Endothelial cell of umbilical vein (primary cell): Measurements from ENCODE around the gene EPHA5. TPM values are rescaled to one million over a fixed set of nuclear protein-coding genes. Genes with fewer than 3 reads are reported as not detected.

Experiments used
- BruUV-seq: library from RNA; stranded (reverse); fragments of 400-500 nt; replicated peaks from 2 replicates; lab custom pipeline; 2021; lab: Mats Ljungman, UMichigan
- CTCF ChIA-PET: fragments of 300-600, 350-600 bp; sonication (Branson Sonifier 250); formaldehyde crosslinking; loops from one replicate; lab custom pipeline; 2021; ENCODE audit warnings: antibody characterized with exemption, inconsistent platforms; lab: Charles Lee
- POLR2A ChIA-PET: fragments of 300-600, 350-600 bp; sonication (Branson Sonifier 250); formaldehyde crosslinking; loops from one replicate; lab custom pipeline; 2021; ENCODE audit warnings: antibody characterized with exemption, inconsistent platforms; lab: Charles Lee
- DNase-seq: peaks from one replicate; pipeline ENCODE4 v3.0.0-alpha.2; 2011; ENCODE audit warnings: low read depth, low spot score
- FAIRE-seq: peaks from 2 replicates; lab custom pipeline; 2011; peaks lifted over from hg19 to GRCh38; lab: Jason Lieb, UNC
- H2AFZ ChIP-seq: 2 replicates; pipeline ENCODE4 v1.6.0; 2012; ENCODE audit warnings: low read depth, low read length, control low read depth, inconsistent platforms
- H3K27ac ChIP-seq: 2 replicates; pipeline ENCODE4 v1.5.1; 2011; ENCODE audit warnings: low read depth, mild to moderate bottlenecking, control low read depth, low read length, moderate library complexity; ENCODE audit not compliant: insufficient read depth
- H3K27me3 ChIP-seq, 2 experiments: 2 replicates each; pipeline versions ENCODE4 v1.6.0 to v1.6.1; 2011; ENCODE audit warnings: low read length in 2 of 2, mixed read lengths in 1 of 2; ENCODE audit not compliant: control insufficient read depth in 2 of 2, insufficient read depth in 2 of 2
- H3K36me3 ChIP-seq, 2 experiments: 2 replicates in 1 of 2; 3 replicates in 1 of 2; pipeline ENCODE4 v1.5.1; 2011; ENCODE audit warnings: low read length in 2 of 2, mild to moderate bottlenecking in 1 of 2, moderate library complexity in 1 of 2; ENCODE audit not compliant: control insufficient read depth in 2 of 2, insufficient read depth in 2 of 2; ENCODE audit errors: extremely low read depth in 1 of 2
- H3K4me1 ChIP-seq: 3 replicates; pipeline ENCODE4 v1.5.1; 2011; ENCODE audit warnings: mild to moderate bottlenecking, low read length; ENCODE audit not compliant: control insufficient read depth, insufficient read depth; ENCODE audit errors: extremely low read depth
- H3K4me2 ChIP-seq: 2 replicates; pipeline ENCODE4 v1.6.1; 2011; ENCODE audit warnings: low read length, control low read depth, mixed read lengths; ENCODE audit not compliant: insufficient read depth
- H3K4me3 ChIP-seq, 3 experiments: fragments of 200-600 bp in 1 of 3; sonication (generic), shearing (Covaris generic) in 1 of 3; replicated peaks in 1 of 3; 2 replicates each; pipeline ENCODE4 v1.5.1; 2011 to 2016; ENCODE audit warnings: control low read depth in 3 of 3, low read length in 3 of 3, mild to moderate bottlenecking in 2 of 3, inconsistent platforms in 1 of 3, low read depth in 1 of 3, moderate library complexity in 1 of 3; ENCODE audit not compliant: insufficient read depth in 1 of 3
- H3K79me2 ChIP-seq: 2 replicates; pipeline ENCODE4 v1.6.0; 2012; ENCODE audit warnings: low read length, inconsistent platforms; ENCODE audit not compliant: control insufficient read depth, insufficient read depth
- H3K9ac ChIP-seq: replicated peaks from 2 replicates; pipeline ENCODE3; 2011; ENCODE audit warnings: low read length, control low read depth; ENCODE audit not compliant: insufficient read depth; ENCODE audit errors: extremely low read depth
- H3K9me1 ChIP-seq: replicated peaks from 3 replicates; pipeline ENCODE4 v1.6.0; 2011; ENCODE audit warnings: mild to moderate bottlenecking, low read length; ENCODE audit not compliant: control insufficient read depth, insufficient read depth; ENCODE audit errors: extremely low read depth
- H3K9me3 ChIP-seq: replicated peaks from 2 replicates; pipeline ENCODE4 v1.5.1; 2012; ENCODE audit warnings: low read length, inconsistent platforms; ENCODE audit not compliant: control insufficient read depth, insufficient read depth
- H4K20me1 ChIP-seq: replicated peaks from 2 replicates; pipeline ENCODE3; 2011; ENCODE audit warnings: mild to moderate bottlenecking, low read length; ENCODE audit not compliant: control insufficient read depth, insufficient read depth; ENCODE audit errors: extremely low read depth
- CTCF ChIP-seq, 2 donors: IDR thresholded peaks; 1 replicate in 1 of 2; 2 replicates in 1 of 2; pipeline ENCODE4 v1.5.1; 2011; ENCODE audit warnings: low read length in 2 of 2, mild to moderate bottlenecking in 2 of 2, moderate library complexity in 2 of 2, control low read depth in 1 of 2, inconsistent platforms in 1 of 2, low read depth in 1 of 2; ENCODE audit not compliant: insufficient read depth in 1 of 2; ENCODE audit errors: extremely low read depth in 1 of 2
- EZH2 ChIP-seq: IDR thresholded peaks from 2 replicates; pipeline ENCODE4 v1.6.1; 2012; ENCODE audit warnings: borderline replicate concordance, low read depth, mild to moderate bottlenecking, moderate library complexity, low read length, inconsistent platforms; ENCODE audit not compliant: severe bottlenecking
- FOS ChIP-seq: IDR thresholded peaks from 2 replicates; pipeline ENCODE4 v1.6.1; 2011; ENCODE audit warnings: mild to moderate bottlenecking, low read length, moderate library complexity, borderline replicate concordance; ENCODE audit not compliant: insufficient read depth
- GATA2 ChIP-seq: IDR thresholded peaks from 2 replicates; pipeline ENCODE4 v1.7.0; 2011; ENCODE audit warnings: low read depth, mild to moderate bottlenecking, moderate library complexity, mixed read lengths, low read length; ENCODE audit not compliant: insufficient read length, insufficient read depth
- JUN ChIP-seq: IDR thresholded peaks from 2 replicates; pipeline ENCODE4 v1.6.1; 2011; ENCODE audit warnings: borderline replicate concordance, low read depth; ENCODE audit not compliant: insufficient read length, insufficient read depth
- MAX ChIP-seq: IDR thresholded peaks from 2 replicates; pipeline ENCODE4 v1.6.1; 2011; ENCODE audit not compliant: insufficient read depth, insufficient read length
- MYC ChIP-seq: IDR thresholded peaks from one replicate; pipeline ENCODE4 v1.6.1; 2011; ENCODE audit warnings: mild to moderate bottlenecking, low read depth, low read length
- POLR2A ChIP-seq: IDR thresholded peaks from 2 replicates; pipeline ENCODE4 v1.6.1; 2012; ENCODE audit warnings: low read depth, mild to moderate bottlenecking, control low read depth, low read length
- POLR2AphosphoS5 ChIP-seq: IDR thresholded peaks from 2 replicates; pipeline ENCODE4 v1.6.1; 2012; ENCODE audit warnings: low read depth, mild to moderate bottlenecking, control low read depth, low read length, moderate library complexity; ENCODE audit not compliant: insufficient read depth
- dilution Hi-C: fragments of 300-500 bp; cut with MboI; formaldehyde crosslinking; loops from one replicate; pipeline ENCODE4 v1.15.0; 2019; ENCODE audit warnings: low sequenced_read_pairs; ENCODE audit not compliant: extremely low pct_ligation_motif_present
- intact Hi-C: fragments of 100-400 bp; cut with micrococcal nuclease; formaldehyde crosslinking; loops from one replicate; pipeline ENCODE4 v1.10.0; 2022
- polyA plus RNA-seq, 4 experiments: library from polyadenylated mRNA; depleted of rRNA in 3 of 4; stranded (reverse) in 3 of 4; unstranded in 1 of 4; fragments of >200 nt; gene quantifications; 2 replicates each; pipeline versions ENCODE4 v1.2.1 to v1.2.3, GENCODE V29; 2011 to 2012; ENCODE audit warnings: missing spikeins in 1 of 4
- total RNA-seq: library from RNA; stranded (reverse); gene quantifications from 2 replicates; pipeline ENCODE4 v1.2.3, GENCODE V29; 2021

Gene EPHA5
- total and polyA plus RNA-seq, 2 donors (not counting 3 experiments of a cell fraction or from before 2014, with no cell fraction given), result 0.31 to 0.39 TPM

- H3K4me2 ChIP-seq, result peak overlapping the region; percentile 62
- H3K36me3 ChIP-seq, result no peaks in the 10 kb centered on the region
- TF ChIP-seq MYC (no peak), CTCF (IDR thresholded peaks at IDR 0.05; ENCODE audit: extremely low read depth in 1 of 2, insufficient read depth in 1 of 2, low read depth in 1 of 2, low read length in 2 of 2) (no peak), POLR2AphosphoS5 (peak; percentile 55), GATA2 (peak; percentile 61), FOS (peak; percentile 83), EZH2 (no peak), POLR2A (no peak), JUN (peak; percentile 42), MAX (no peak)
- peaks cover 27% of the 10 kb centered on the region for H3K4me1 ChIP-seq
- H3K9me3 ChIP-seq, result no peaks in the 10 kb centered on the region
- no peaks in the 10 kb centered on the region for H3K27me3 ChIP-seq
- no peak overlapping the region for H3K9ac ChIP-seq
- H4K20me1 ChIP-seq, result no peaks in the 10 kb centered on the region
- no peaks in the 10 kb centered on the region for H3K9me1 ChIP-seq
- dilution Hi-C loops (no loop called here), intact Hi-C loops (no loop called here)
- DNase-seq (peak; percentile 51), FAIRE-seq (peak; percentile 62)
- no TSS peak for BruUV-seq
- ChIA-PET CTCF (interaction anchor here (1.0 to 1.4 kb wide), 2 partner anchors 17 to 30 kb away, joined by 3 to 5 read pairs; no protein-coding TSS in a partner anchor), POLR2A (no interaction called here)
- no peaks in the 10 kb centered on the region for H3K79me2 ChIP-seq
- H3K4me3 ChIP-seq, result no peak overlapping the region
- H3K27ac ChIP-seq, result peak overlapping the region; percentile 82
- H2AFZ ChIP-seq, result peak overlapping the region; percentile 58
Observed at GRCh38 chr4:65538571-65538970, 131.7 kb downstream of the EPHA5 start.
